Measurements from ENCODE around the gene SNW1.

DNA sequence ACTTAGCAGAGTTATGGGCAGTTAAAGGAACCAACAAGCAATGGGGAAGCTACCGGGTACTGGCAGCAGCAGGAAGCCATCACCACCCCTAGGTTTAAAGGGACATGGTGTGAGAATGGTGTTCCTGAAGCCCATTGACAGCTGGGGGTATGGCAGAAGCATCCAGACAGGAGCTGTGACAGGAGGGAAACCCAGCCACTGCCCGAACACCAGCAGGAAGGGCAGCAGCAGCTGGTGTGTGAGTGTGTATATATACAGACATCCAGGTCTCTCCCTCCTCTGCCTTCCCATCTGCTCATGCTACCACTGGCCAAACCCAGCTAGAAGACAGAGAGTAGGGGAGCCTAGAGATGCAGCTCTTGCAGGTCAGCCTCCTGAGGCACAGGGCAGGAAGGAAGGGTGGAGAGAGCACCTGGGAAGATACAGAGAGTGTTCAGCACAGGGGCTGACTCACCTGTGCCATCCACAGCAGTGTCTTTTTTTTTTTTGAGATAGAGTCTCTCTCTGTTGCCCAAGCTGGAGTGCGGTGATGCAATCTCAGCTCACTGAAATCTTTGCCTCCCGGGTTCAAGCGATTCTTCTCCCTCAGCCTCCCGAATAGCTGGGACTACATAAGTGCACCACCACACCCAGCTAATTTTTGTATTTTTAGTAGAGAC, 29.7 kb upstream of the SNW1 start:
- TF ChIP-seq, protein P1, sequence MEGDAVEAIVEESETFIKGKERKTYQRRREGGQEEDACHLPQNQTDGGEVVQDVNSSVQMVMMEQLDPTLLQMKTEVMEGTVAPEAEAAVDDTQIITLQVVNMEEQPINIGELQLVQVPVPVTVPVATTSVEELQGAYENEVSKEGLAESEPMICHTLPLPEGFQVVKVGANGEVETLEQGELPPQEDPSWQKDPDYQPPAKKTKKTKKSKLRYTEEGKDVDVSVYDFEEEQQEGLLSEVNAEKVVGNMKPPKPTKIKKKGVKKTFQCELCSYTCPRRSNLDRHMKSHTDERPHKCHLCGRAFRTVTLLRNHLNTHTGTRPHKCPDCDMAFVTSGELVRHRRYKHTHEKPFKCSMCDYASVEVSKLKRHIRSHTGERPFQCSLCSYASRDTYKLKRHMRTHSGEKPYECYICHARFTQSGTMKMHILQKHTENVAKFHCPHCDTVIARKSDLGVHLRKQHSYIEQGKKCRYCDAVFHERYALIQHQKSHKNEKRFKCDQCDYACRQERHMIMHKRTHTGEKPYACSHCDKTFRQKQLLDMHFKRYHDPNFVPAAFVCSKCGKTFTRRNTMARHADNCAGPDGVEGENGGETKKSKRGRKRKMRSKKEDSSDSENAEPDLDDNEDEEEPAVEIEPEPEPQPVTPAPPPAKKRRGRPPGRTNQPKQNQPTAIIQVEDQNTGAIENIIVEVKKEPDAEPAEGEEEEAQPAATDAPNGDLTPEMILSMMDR (IDR thresholded peaks at IDR 0.05) = no peak
- no peak for TF ChIP-seq POLR2A (IDR thresholded peaks at IDR 0.05)
